Activated CD4-positive, CD25-positive, alpha-beta regulatory T cell treated with anti-CD3 and anti-CD28 coated beads, Interleukin-2, amount 50 U/mL, for 72 hours (primary cell): Measurements from ENCODE around the gene LRRN1.

Experiments
- DNase-seq: peaks from one replicate; pipeline ENCODE4 v3.0.0; 2021

The LRRN1 gene

DNA sequence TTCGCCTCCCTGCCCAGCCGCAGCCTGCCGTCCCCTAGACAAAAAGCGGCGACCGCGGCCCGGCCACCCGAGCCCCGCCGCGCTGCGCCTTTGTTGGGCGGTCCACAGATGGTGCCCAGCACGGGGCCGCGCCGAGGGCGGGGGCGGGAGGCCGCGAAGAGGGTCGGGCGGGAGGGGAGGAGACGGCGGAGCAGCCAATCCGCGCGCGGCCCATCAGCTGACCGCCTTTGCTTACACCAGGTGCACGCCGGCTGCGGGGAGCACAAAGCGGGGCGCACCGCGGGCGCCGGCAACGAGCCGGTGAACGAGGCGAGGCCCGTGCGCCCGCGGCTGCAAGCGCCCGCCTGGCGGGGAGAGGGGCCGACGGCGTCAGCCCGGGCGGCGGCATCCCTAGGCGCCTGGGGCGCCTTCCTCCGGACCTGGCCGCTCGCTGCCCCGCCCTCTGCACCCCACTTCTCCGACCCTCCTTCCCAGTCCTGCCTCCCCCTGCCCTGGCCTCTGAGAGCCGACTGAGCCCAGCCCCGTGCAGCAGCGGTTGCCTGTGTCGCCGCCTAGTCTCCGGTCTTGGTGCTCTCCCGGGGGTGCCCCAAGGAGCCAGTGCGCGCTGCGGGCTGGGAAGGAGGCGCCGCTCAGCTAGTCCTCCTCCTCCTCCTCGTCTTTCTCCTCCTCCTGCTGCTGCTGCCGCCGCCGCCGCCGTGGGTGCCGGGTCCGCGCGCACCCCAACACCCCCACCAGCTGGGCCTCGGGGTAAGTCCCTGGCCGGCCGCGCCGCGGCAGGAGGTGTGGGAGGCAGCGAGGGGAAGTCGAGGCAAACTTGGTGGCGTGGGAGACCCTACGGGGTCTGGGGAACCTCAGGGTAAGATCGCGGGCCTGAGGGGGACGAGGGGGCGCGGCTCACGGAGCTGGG is at the start of gene LRRN1:
TSS of gene LRRN1 (plus strand) at position 259 of the 907 bp plus-strand sequence. CDS start 45,211 bp downstream, outside the sequence.
- peak; percentile 33 for DNase-seq

- DNase-seq, result no peak
Observed at GRCh38 chr3:3753416-3753815, 45.8 kb upstream of the LRRN1 start.

- no peak for DNase-seq
Observed at GRCh38 chr3:3765661-3766060, 33.6 kb upstream of the LRRN1 start.

GRCh38 chr3:3766140-3766539 is 33.1 kb upstream of the LRRN1 start:
- DNase-seq, result no peak

GRCh38 chr3:3771094-3771493 is 28.1 kb upstream of the LRRN1 start:
- no peak for DNase-seq

DNA sequence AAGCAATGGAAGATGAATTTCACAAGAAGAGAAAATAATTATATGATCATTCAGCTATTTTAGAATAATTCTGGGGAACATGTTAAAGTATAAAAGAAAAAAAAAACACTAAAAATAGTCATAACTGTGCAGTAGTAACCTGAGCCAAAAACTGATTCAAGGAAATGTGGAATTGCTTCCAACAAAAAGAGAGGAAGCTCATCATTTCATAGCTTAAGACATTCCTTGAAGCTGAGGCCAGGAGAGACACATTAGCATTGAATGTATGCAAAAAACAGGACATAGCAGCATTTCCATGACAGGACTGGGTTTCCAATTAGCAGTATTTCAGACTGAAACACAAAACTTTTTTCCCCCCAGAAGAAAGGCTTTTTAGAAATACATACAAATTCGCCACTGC is 27.7 kb upstream of the LRRN1 start:
- no peak for DNase-seq

DNA sequence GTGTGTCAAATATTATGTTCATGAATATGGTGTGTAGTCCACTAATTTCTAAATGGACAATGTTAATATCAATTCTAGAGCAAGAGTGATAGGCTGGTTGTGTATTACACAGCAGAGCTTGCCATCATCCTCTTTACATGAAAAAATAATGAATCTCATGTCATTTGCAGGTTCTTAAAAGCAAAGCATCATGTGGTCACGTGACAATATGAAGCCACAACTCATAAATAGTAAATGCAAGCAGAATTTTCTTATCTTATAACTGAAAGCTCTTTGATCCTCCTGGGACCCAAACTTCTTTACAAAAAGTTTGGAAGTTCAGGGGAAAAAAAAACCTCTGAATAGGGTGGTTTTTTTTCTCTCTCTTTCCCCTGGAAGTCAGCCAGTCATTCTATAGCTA is 26.9 kb upstream of the LRRN1 start:
- no peak for DNase-seq

DNA sequence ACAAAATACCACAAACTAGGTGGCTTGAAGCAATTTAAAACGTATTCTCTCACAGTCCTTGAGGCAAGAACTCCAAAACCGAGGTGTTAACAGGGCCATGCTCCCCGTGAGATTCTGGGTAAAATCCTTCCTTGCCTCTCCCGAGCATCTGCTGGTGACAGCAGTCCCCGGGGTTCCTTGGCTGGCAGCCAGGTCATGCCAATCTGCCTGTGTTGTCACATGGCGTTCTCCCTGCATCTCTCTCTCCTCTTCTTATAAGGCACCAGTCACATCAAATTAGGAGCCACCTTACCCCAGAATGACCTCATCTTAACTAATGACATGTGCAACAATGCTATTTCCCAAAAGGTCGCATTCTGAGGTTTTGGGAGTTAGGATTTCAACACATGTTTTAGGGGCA is 26.3 kb upstream of the LRRN1 start:
- DNase-seq, result no peak

DNA sequence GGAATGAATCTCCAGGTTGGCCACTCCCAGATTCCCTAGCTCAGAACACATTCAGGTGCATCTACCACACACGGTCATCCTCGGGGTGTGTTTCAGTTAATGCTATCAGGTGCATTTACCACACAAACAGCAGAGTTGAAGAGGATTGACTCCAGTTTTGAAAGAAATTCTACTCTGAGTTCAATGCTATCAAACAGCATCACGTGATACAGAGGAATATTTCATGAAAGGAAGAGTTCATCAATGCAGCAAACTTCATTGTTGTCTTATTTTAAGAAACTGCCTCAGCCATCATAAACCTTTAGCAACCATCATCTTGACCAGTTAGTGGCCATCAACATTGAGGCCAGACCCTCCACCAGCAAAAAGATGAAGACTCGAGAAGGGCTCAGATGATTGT is 22.6 kb upstream of the LRRN1 start:
- no peak for DNase-seq

GRCh38 chr3:3778216-3778615 is 21.0 kb upstream of the LRRN1 start:
- DNase-seq, result no peak

- no peak for DNase-seq
Observed at GRCh38 chr3:3778641-3779270, 20.5 kb upstream of the LRRN1 start.

- DNase-seq, result no peak
Observed at GRCh38 chr3:3782457-3782856, 16.8 kb upstream of the LRRN1 start.

GRCh38 chr3:3783210-3783609 is 16.0 kb upstream of the LRRN1 start:
- DNase-seq, result no peak

- DNase-seq, result no peak
Observed at GRCh38 chr3:3783696-3784095, 15.5 kb upstream of the LRRN1 start.

DNA sequence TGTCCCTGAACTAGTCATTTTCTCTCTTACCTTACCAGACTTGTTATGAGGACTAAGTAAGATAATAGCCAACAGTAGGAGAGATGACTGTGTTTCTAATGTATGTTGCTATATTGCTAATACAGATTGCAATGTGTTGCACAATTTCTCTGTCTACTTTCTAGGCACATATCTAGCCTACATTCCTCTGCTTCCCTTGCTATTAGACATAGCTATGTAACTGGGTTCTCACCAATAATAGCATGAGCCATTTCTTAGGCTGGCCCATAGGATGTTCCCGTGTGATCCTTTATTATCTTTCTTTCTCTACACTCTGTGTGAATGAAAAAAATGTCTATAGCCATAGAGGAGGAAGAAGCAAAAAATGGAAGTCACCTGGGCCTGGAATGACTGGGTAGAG is 6.8 kb upstream of the LRRN1 start:
- DNase-seq, result no peak

DNA sequence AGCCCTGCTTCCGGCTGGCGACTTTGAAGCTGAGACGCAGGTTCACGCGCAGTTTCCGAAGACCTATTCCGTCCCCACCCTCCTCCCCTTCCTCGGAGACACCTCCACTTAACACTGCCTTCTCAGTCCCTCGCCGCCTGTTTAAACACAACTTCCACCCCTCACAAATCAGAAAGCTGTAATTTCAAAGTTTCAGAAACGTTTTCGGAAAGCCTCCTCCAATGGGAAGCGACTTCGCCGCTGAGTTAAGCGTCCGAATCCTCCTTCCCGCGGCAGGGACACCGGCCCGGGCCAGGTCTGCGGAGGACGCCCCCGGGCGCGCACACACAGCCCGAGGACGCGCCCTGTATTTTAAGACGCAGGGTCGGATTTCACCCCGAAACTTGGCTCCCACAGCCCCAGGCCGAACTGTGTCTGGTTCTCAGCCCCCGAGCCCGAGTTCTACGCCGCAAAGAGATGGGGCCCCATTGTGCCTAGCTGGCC is 559 bp upstream of the LRRN1 start:
- no peak for DNase-seq

GRCh38 chr3:3800080-3800455 is 837 bp downstream of the LRRN1 start:
- DNase-seq, result no peak

DNA sequence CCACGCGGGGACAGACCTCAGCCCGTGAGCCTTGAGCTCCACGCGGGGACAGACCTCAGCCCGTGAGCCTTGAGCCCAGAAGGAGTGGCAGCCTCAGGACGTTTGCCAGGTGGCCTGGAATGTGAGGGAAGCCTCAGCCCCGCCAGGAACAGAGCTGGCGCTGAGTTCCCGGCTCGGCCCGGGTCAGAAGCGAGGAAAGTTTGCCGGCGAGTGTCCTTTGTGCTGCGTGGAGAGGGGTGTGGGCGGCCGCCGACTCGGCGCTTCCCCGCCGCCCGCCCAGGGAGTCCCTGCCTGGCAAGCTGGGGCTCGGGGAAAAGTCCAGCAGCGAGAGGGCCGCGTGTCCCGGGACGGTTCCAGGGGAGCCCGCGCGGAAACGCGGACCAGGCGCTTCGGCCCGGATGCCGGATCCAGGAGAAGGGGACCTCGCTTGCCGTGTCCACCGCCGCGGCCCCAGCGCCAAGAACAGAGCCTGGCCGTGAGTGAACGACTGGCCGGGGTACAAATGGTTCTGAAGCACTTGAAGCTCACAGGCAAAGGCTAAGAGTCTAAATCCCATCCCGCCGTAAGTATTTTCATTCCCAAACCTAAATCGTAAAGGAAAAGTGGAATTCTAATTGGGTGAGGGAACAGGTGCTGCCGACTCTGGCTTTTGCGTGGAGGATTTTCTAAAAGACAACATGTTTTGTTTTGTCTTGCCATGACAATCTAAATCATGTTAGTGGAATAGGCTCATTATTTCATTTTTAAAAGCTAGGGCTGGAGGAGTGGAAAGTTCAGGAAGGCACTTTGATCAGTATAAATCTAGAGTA is 1.7 kb downstream of the LRRN1 start:
- no peak for DNase-seq

DNA sequence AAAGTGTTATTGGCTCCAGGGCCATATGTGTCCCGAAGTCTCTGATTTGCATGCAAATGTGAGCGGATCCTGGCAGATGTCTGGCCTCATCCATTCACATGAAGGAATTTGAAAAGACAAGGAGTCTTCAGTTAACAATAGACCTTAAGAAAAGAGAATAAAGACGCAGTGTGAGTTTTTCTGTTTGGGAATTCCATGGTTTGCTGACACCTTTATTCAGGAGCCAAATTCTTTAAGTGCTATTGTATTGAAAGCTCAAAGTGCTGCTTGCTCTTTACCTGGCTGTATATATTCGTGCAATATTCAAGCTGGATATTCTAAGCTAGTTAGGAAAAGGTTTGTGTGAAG is 2.2 kb downstream of the LRRN1 start:
- DNase-seq, result no peak

DNA sequence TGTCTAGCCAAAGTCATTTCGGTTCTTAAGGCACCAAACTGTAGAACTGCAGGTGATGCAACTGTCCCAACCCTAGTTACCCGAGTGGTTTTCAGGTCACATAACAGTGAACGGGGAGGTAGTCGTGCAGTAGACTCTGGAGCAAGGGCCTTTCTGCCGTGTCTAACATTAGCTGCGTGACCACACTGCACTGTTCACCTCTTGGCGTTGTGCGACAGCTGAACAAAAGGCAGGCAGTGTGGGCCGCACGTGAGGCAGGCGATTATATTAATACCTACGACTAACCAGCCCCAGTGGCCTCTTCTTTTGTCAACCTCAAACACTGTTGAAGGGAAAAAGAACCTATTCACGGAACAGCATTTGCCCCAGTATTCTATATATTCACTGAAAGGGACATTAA is 2.8 kb downstream of the LRRN1 start:
- no peak for DNase-seq

GRCh38 chr3:3804560-3804959 is 5.3 kb downstream of the LRRN1 start:
- no peak for DNase-seq

DNA sequence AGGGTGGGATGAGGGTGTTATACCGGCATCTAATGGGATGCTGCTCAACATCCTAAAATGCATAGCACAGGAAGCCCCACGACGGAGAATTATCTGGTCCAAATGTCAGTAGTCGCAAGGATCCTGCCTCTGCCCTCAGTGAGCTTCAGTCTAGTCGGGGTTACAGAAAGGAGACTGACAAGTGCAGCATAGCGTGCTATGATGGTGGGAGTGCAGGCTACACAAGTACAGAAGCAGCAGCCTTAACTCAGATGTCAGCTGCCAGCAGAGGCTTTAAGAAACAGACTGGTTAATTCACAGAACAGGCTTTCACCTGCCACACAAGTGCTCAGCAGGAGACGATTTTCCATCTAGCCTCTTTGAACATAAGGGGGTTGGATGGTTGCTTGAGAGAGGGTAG is 6.9 kb downstream of the LRRN1 start:
- DNase-seq, result no peak

- no peak for DNase-seq
Observed at GRCh38 chr3:3806856-3807255, 7.6 kb downstream of the LRRN1 start.

DNA sequence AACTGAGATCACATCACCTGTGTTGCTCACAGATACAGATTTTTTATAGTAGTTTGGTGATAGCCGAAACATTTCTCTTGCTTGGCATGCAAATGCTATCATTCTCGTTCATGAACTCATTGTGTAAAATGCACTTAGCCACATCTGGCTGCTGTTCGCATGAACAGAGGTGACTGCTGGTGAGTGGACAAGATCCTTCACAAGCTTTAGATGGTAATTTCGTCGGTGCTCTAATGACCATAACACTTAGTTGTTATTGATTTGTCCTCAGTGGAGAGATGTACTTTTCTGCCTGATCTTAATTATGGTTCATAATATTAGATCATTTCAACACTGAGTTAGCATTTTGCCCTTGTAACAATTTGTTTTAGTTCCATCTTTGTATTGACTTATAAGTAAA is 13.8 kb downstream of the LRRN1 start:
- no peak for DNase-seq
